T-helper 2 cell treated with Interferon-gamma antibody and Interleukin-4, amounts not matched to agents 100 ng/mL and 5 ng/mL, for 36 hours (primary cell): ENCODE data around the gene TPD52L2. TPM values are rescaled to one million over a fixed set of nuclear protein-coding genes. Genes with fewer than 3 reads are reported as not detected.
"Not testable (repeated sequence)": the region's sequence is repeated elsewhere in the genome, so short reads cannot be mapped to it uniquely, and the experiment has no call there.

ENCODE experiments used
- intact Hi-C: fragments of 100-400 bp; cut with micrococcal nuclease; formaldehyde crosslinking; loops from one replicate; pipeline ENCODE4 v1.15.1; 2023
- total RNA-seq: library from RNA; stranded (reverse); gene quantifications from 2 replicates; pipeline ENCODE4 v1.2.3, GENCODE V29; 2022

TPD52L2 gene
- total RNA-seq, 1 donor from 2014 or later: 46.4 TPM

- intact Hi-C loops: no loop called here
Observed at GRCh38 chr20:63855363-63856097, 9.5 kb upstream of the TPD52L2 start.

GRCh38 chr20:63856098-63856511 lies 9.0 kb upstream of the TPD52L2 start:
- intact Hi-C loops: no loop called here

GRCh38 chr20:63857764-63858392 lies 7.2 kb upstream of the TPD52L2 start:
- intact Hi-C loops: no loop called here

- intact Hi-C loops: no loop called here
Observed at GRCh38 chr20:63858393-63859165, 6.5 kb upstream of the TPD52L2 start.

GRCh38 chr20:63859166-63859699 lies 5.8 kb upstream of the TPD52L2 start:
- intact Hi-C loops: no loop called here

GRCh38 chr20:63860325-63861051 lies 4.6 kb upstream of the TPD52L2 start:
- intact Hi-C loops: loop anchor here (10.0 kb wide), 3 partner anchors 126 to 206 kb away; partner anchors contain the start of genes LIME1, RTEL1, SLC2A4RG and STMN3

- intact Hi-C loops: loop anchor here (10.0 kb wide), 3 partner anchors 127 to 207 kb away; partner anchors contain the start of genes LIME1, RTEL1, SLC2A4RG and STMN3
Observed at GRCh38 chr20:63861365-63861934, 3.6 kb upstream of the TPD52L2 start, which contains the start of gene ABHD16B. Gene ABHD16B, plus strand, starts transcription at chr20:63861498. Its CDS starts 43 bp downstream, at chr20:63861541.

- intact Hi-C loops: loop anchor here (10.0 kb wide), 3 partner anchors 127 to 207 kb away; partner anchors contain the start of genes LIME1, RTEL1, SLC2A4RG and STMN3
Observed at GRCh38 chr20:63861981-63862901, 2.8 kb upstream of the TPD52L2 start.

GRCh38 chr20:63863021-63863797 lies 1.9 kb upstream of the TPD52L2 start:
- intact Hi-C loops: loop anchor here (10.0 kb wide), 3 partner anchors 128 to 208 kb away; partner anchors contain the start of genes LIME1, RTEL1, SLC2A4RG and STMN3

GRCh38 chr20:63863798-63864544 lies 1.1 kb upstream of the TPD52L2 start:
- intact Hi-C loops: loop anchor here (1.0 to 10.0 kb wide), 7 partner anchors 77 to 327 kb away; partner anchors contain the start of genes ARFRP1, LIME1, PTK6 and RTEL1

GRCh38 chr20:63864545-63864977 lies 509 bp upstream of the TPD52L2 start:
- intact Hi-C loops: loop anchor here (1.0 to 10.0 kb wide), 7 partner anchors 78 to 328 kb away; partner anchors contain the start of genes ARFRP1, LIME1, PTK6 and RTEL1

- intact Hi-C loops: loop anchor here (10.0 kb wide), 3 partner anchors 132 to 212 kb away; partner anchors contain the start of genes LIME1, RTEL1, SLC2A4RG and STMN3
Observed at GRCh38 chr20:63867042-63867441, 2.0 kb downstream of the TPD52L2 start.

GRCh38 chr20:63868264-63868663 lies 3.2 kb downstream of the TPD52L2 start:
- intact Hi-C loops: loop anchor here (10.0 kb wide), 3 partner anchors 133 to 213 kb away; partner anchors contain the start of genes LIME1, RTEL1, SLC2A4RG and STMN3

- intact Hi-C loops: no loop called here
Observed at GRCh38 chr20:63873477-63873971, 8.5 kb downstream of the TPD52L2 start.

GRCh38 chr20:63874241-63874640 lies 9.2 kb downstream of the TPD52L2 start:
- intact Hi-C loops: not testable (repeated sequence)

- intact Hi-C loops: no loop called here
Observed at GRCh38 chr20:63876489-63877036, 11.5 kb downstream of the TPD52L2 start.
